ENCODE measurements around the gene TXN.

The TXN gene

DNA sequence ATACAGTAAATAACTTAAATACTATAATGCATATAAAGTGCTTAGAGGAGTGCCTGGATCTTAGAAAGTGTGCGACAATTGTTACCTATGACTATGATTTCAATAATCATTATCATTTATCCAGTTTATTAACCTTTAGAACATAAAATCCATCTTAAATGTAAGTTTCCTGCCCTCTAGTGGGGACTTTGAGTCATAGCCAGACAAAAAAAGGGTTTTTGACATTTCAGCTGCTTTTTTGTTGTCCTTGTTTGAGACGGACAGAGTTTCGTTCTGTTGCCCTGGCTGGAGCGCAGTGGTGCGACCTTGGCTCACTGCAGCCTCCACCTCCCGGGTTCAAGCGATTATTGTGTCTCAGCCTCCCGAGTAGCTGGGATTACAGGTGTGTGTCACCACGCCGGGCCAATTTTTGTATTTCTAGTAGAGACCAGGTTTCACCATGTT, 38.6 kb downstream of the TXN start:
- peak; percentile 25 for DNase-seq (ENCODE audit: extremely low read depth, low read depth)
- no peak overlapping the region for H3K4me3 ChIP-seq (replicated peaks; ENCODE audit: low read depth, low read length)
- TF ChIP-seq, protein P1, sequence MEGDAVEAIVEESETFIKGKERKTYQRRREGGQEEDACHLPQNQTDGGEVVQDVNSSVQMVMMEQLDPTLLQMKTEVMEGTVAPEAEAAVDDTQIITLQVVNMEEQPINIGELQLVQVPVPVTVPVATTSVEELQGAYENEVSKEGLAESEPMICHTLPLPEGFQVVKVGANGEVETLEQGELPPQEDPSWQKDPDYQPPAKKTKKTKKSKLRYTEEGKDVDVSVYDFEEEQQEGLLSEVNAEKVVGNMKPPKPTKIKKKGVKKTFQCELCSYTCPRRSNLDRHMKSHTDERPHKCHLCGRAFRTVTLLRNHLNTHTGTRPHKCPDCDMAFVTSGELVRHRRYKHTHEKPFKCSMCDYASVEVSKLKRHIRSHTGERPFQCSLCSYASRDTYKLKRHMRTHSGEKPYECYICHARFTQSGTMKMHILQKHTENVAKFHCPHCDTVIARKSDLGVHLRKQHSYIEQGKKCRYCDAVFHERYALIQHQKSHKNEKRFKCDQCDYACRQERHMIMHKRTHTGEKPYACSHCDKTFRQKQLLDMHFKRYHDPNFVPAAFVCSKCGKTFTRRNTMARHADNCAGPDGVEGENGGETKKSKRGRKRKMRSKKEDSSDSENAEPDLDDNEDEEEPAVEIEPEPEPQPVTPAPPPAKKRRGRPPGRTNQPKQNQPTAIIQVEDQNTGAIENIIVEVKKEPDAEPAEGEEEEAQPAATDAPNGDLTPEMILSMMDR (IDR thresholded peaks at IDR 0.05; ENCODE audit: low read depth, low read length, missing control alignments): peak; percentile 62

DNA sequence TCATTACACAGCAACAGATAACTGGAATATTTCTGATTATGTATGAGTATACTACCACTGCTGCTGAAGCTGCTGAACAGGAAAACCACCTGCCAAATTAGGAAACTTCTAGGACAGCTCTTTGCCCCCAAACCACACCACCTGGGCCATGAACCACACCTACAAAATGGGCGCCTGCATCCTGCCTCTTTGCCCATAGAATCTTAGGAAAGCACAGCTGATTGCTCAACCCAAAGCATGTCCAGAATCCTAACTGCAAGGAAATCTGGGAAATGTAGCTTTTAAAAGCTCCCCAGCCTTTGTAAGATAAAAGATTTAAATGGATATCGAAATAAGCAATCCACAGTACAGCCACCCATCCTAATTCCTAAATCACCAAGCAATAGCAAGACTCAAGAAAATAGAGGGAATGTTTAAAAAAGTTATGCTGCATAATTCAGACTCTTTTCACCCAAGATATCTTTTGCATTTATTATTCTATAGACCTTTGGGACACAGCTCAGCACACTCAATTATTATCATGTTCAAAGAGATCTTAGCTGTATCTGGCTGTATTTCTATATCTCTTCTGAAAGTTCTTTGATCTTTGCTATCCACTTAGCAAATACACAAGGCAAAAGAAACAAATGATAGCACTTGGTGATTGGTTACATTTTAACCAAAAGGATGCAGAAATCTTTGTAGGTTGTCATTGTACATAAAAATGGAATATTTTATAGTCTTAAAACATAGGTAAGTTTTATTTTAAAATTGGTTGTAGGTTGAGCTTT, 41.5 kb downstream of the TXN start:
- no peak overlapping the region for H3K4me3 ChIP-seq (replicated peaks; ENCODE audit: low read depth, low read length)
- TF ChIP-seq, protein P1 (IDR thresholded peaks at IDR 0.05; ENCODE audit: low read depth, low read length, missing control alignments): no peak
- DNase-seq (ENCODE audit: extremely low read depth, low read depth): no peak

DNA sequence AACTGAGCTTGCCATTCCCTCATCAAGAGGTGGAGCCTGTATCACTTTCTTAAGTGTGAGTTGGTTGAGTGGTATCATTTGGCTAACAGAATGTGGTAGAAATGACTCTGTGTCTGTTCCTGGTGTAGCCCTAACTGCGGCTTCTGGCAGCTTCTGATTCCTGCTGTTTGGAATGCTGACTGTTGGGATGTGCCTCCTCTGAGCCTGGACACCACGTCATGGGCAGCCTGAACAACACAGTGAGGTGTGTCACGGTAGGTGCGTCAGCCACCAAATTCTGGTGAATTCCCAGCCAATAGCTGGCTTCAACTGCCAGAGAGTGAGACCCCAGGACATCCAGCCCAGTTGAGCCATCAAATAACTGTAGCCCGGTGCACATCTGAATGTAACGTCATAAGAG, 42.2 kb downstream of the TXN start:
- H3K4me3 ChIP-seq (replicated peaks; ENCODE audit: low read depth, low read length): no peak overlapping the region
- no peak for DNase-seq (ENCODE audit: extremely low read depth, low read depth)
- TF ChIP-seq, protein P1 (IDR thresholded peaks at IDR 0.05; ENCODE audit: low read depth, low read length, missing control alignments): no peak

DNA sequence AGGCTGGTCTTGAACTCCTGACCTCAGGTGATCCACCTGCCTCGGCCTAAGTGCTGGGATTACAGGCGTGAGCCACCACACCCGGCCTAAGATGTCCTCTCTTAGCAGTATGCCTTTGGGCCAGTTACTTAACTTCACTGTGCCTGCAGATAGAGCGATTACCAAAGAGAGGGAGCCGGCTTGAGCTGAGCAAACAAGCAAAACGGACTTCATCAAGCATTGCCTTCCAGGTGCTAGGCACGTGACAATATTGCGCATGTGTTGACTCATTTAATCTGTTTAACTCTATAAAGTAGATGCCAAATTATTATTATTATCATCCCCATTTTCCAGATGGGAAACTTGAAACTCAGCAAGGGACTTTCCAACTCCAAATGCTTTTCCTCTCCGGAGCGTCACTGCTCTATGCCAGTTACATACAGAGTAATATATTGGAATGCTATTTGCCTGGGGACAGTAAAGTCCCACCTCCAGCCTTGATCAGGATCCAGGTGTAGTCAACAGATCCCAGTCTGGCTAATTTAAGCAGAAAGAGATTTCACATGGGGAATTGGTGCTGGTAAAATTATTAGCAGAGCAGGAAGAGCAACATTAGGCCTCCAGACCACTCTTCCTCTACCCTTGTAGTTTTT, 42.8 kb downstream of the TXN start:
- no peak overlapping the region for H3K4me3 ChIP-seq (replicated peaks; ENCODE audit: low read depth, low read length)
- TF ChIP-seq, protein P1 (IDR thresholded peaks at IDR 0.05; ENCODE audit: low read depth, low read length, missing control alignments): no peak
- DNase-seq (ENCODE audit: extremely low read depth, low read depth): no peak

DNA sequence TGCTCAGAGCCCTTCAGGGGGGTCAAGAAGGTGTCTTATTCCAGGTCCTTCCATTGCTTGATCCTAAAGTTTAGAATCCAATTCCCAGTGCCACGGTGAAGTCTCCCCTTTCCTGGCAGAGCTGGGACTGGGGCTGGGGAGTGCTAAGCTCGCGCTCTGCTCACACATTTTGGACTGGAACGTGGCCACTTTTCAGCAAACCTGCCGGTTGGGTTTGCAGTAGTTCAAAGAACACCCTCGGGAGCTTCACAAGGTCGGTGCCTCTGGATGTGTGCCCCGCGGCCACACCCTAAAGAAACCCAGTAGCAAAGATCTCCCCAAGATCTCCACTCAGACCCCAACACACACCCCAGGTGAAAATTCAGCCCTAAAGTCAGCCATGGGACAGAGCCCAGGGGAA, 48.3 kb downstream of the TXN start, which contains the start of gene C9orf152:
Gene C9orf152, minus strand, starts transcription at position 129 of the 400 bp plus-strand sequence. CDS start 580 bp downstream, outside the sequence.
- no peak for DNase-seq (ENCODE audit: extremely low read depth, low read depth)
- H3K4me3 ChIP-seq (replicated peaks; ENCODE audit: low read depth, low read length): no peak within 1 kb of the TSS
- TF ChIP-seq, protein P1 (IDR thresholded peaks at IDR 0.05; ENCODE audit: low read depth, low read length, missing control alignments): no peak

DNA sequence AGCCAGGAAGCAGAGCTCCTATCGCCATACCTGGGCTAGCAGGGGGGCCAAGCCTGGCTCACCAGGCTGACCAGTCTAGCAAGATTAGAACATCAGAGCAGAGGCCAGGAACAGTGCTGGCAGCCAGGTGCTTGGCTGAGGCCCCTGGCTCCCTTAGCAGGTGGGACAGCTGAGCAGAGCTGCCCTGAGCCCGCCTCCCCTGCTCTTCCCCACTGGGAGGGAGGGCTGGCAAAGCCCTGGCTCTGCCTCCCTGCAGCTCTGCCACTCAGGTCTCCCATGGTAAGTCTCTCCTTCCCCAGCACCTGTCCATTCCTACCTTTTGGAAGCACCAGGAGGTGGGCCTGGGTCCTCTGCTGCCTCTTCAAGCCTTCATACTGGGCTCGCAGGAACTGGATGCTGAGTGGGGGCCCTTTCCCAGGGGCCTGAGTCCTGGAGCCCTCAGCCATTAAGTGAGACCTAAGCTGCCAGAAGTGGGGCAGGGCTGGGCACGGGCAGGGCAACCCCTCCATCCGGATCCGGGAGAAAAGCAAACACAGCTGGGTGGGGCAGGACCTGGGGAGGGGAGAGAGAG, 49.2 kb downstream of the TXN start:
- no peak overlapping the region for H3K4me3 ChIP-seq (replicated peaks; ENCODE audit: low read depth, low read length)
- DNase-seq (ENCODE audit: extremely low read depth, low read depth): no peak
- TF ChIP-seq, protein P1 (IDR thresholded peaks at IDR 0.05; ENCODE audit: low read depth, low read length, missing control alignments): no peak
